SK-N-SH (cell line): ENCODE measurements around the gene PEF1. TPM values are rescaled to one million over a fixed set of nuclear protein-coding genes. Genes with fewer than 3 reads are reported as not detected.

Source experiments
- CTCF ChIA-PET: fragments of 300-600, 350-600 bp; formaldehyde crosslinking; extraction: SDS; loops from one replicate; lab custom pipeline; 2021; lab: Yijun Ruan, JAX
- POLR2A ChIA-PET: fragments of 350-600 bp; sonication (Branson Sonifier 250); formaldehyde crosslinking; extraction: SDS; loops from one replicate; lab custom pipeline; 2020; ENCODE audit warnings: antibody characterized with exemption, inconsistent platforms; lab: Yijun Ruan, JAX
- DNase-seq: peaks from one replicate; pipeline ENCODE4 v3.0.0; 2012
- H2AFZ ChIP-seq: fragments of 200-600 bp; sonication (generic); 2 replicates; pipeline ENCODE4 v1.8.1; 2016; ENCODE audit warnings: antibody characterized with exemption, mild to moderate bottlenecking, low read depth
- H3F3A ChIP-seq: fragments of 200-600 bp; sonication (generic); replicated peaks from 2 replicates; pipeline ENCODE3; 2016; ENCODE audit warnings: antibody characterized with exemption, mild to moderate bottlenecking; ENCODE audit not compliant: insufficient read depth
- H3K27ac ChIP-seq, 2 experiments: fragments of 200-500 bp in 1 of 2; fragments of 200-600 bp in 1 of 2; sonication (Bioruptor generic) in 1 of 2; sonication (generic), shearing (Covaris generic) in 1 of 2; 2 replicates each; pipeline versions ENCODE4 v1.5.1 to v1.6.1; 2014 to 2016; ENCODE audit warnings: low read depth in 2 of 2, inconsistent platforms in 1 of 2, low read length in 1 of 2, mild to moderate bottlenecking in 1 of 2, mixed read lengths in 1 of 2
- H3K27me3 ChIP-seq: fragments of 200-600 bp; sonication (generic), shearing (Covaris generic); 2 replicates; pipeline ENCODE4 v1.6.1; 2016; ENCODE audit warnings: mixed run types; ENCODE audit not compliant: insufficient read depth
- H3K36me3 ChIP-seq, 2 experiments: fragments of 200-500 bp in 1 of 2; fragments of 200-600 bp in 1 of 2; sonication (Bioruptor generic) in 1 of 2; sonication (generic) in 1 of 2; replicated peaks in 1 of 2; 2 replicates each; pipeline versions ENCODE3 to v1.5.1; 2014 to 2016; ENCODE audit warnings: low read length in 1 of 2, mild to moderate bottlenecking in 1 of 2; ENCODE audit not compliant: insufficient read depth in 2 of 2, control insufficient read depth in 1 of 2
- H3K4me1 ChIP-seq, 2 experiments: fragments of 200-500 bp in 1 of 2; fragments of 200-600 bp in 1 of 2; sonication (Bioruptor generic) in 1 of 2; sonication (generic), shearing (Covaris generic) in 1 of 2; 2 replicates each; pipeline versions ENCODE4 v1.5.1 to v1.6.1; 2014 to 2016; ENCODE audit warnings: low read depth in 1 of 2, low read length in 1 of 2, mixed run types in 1 of 2; ENCODE audit not compliant: insufficient read depth in 2 of 2, control insufficient read depth in 1 of 2
- H3K4me2 ChIP-seq: fragments of 200-600 bp; sonication (generic), shearing (Covaris generic); 2 replicates; pipeline ENCODE4 v1.6.1; 2017; ENCODE audit warnings: mixed run types
- H3K4me3 ChIP-seq, 2 experiments: fragments of 200-500 bp in 1 of 2; fragments of 200-600 bp in 1 of 2; sonication (Bioruptor generic) in 1 of 2; sonication (generic), shearing (Covaris generic) in 1 of 2; 2 replicates each; pipeline versions ENCODE4 v1.5.1 to v1.8.1; 2014 to 2016; ENCODE audit warnings: low read depth in 2 of 2, inconsistent platforms in 1 of 2, low read length in 1 of 2, mild to moderate bottlenecking in 1 of 2, mixed read lengths in 1 of 2, moderate library complexity in 1 of 2
- H3K79me2 ChIP-seq: fragments of 200-600 bp; sonication (generic); 2 replicates; pipeline ENCODE4 v1.8.1; 2017; ENCODE audit warnings: mild to moderate bottlenecking; ENCODE audit not compliant: insufficient read depth
- H3K9ac ChIP-seq: fragments of 200-600 bp; sonication (generic); 2 replicates; pipeline ENCODE4 v1.6.1; 2017; ENCODE audit warnings: mixed run types
- H3K9me2 ChIP-seq: fragments of 200-600 bp; sonication (generic); 2 replicates; pipeline ENCODE4 v1.6.1; 2017; ENCODE audit warnings: mixed run types
- H3K9me3 ChIP-seq: fragments of 200-600 bp; sonication (generic); 2 replicates; pipeline ENCODE4 v1.6.1; 2017; ENCODE audit warnings: mixed run types, mild to moderate bottlenecking, moderate library complexity
- H4K20me1 ChIP-seq: fragments of 200-600 bp; sonication (generic); 2 replicates; pipeline ENCODE4 v1.6.1; 2017; ENCODE audit warnings: mild to moderate bottlenecking, mixed run types; ENCODE audit not compliant: insufficient read depth
- EP300 ChIP-seq, 2 experiments: IDR thresholded peaks; 2 replicates each; pipeline versions ENCODE4 v1.4.0 to v1.6.1; 2012; ENCODE audit warnings: borderline replicate concordance in 1 of 2, low read depth in 1 of 2, low read length in 1 of 2
- EZH2phosphoT487 ChIP-seq: fragments of 200-600 bp; sonication (generic); IDR thresholded peaks from 2 replicates; pipeline ENCODE4 v1.6.1; 2017; ENCODE audit warnings: low read depth, mixed run types, mild to moderate bottlenecking, antibody characterized with exemption, moderate library complexity, borderline replicate concordance
- FOSL2 ChIP-seq: IDR thresholded peaks from 2 replicates; pipeline ENCODE4 v1.4.0; 2012; ENCODE audit warnings: low read depth, mild to moderate bottlenecking, moderate library complexity, borderline replicate concordance
- GABPA ChIP-seq: IDR thresholded peaks from 2 replicates; pipeline ENCODE4 v1.4.0; 2012; ENCODE audit warnings: low read depth, mild to moderate bottlenecking
- GATA2 ChIP-seq: sonication (generic); formaldehyde crosslinking; IDR thresholded peaks from 2 replicates; pipeline ENCODE4 v1.5.0; 2020; ENCODE audit warnings: mild to moderate bottlenecking, missing genetic modification reagents
- JUND ChIP-seq: IDR thresholded peaks from 2 replicates; pipeline ENCODE4 v1.4.0; 2012
- NRF1 ChIP-seq: IDR thresholded peaks from 2 replicates; pipeline ENCODE4 v1.6.1; 2012; ENCODE audit warnings: low read depth, mild to moderate bottlenecking, low read length
- POLR2AphosphoS5 ChIP-seq: IDR thresholded peaks from 2 replicates; pipeline ENCODE4 v1.6.1; 2012; ENCODE audit warnings: low read depth, low read length
- RXRA ChIP-seq: IDR thresholded peaks from 2 replicates; pipeline ENCODE4 v1.4.0; 2012; ENCODE audit warnings: low read depth, mild to moderate bottlenecking, borderline replicate concordance
- YY1 ChIP-seq: IDR thresholded peaks from 2 replicates; pipeline ENCODE4 v1.4.0; 2012; ENCODE audit warnings: low read depth, mild to moderate bottlenecking
- WGBS: methylation state at CpG from one replicate; pipeline ENCODE4 v1.1.6; 2017; ENCODE audit warnings: low lambda C conversion rate; 5-methylcytosine and 5-hydroxymethylcytosine counted together
- polyA plus RNA-seq, 3 experiments: library from polyadenylated mRNA; depleted of rRNA; stranded (reverse); fragments of >200 nt; gene quantifications; 2 replicates each; pipeline ENCODE4 v1.2.3, GENCODE V29; 2012
- TF ChIP-seq, protein P1 (sequence below): fragments of 200-600 bp; sonication (generic); IDR thresholded peaks from 2 replicates; pipeline ENCODE4 v1.6.1; 2017; ENCODE audit warnings: antibody characterized with exemption, mild to moderate bottlenecking, moderate library complexity
- TF ChIP-seq, protein P2 (sequence below): IDR thresholded peaks from 2 replicates; pipeline ENCODE4 v1.6.1; 2012; ENCODE audit warnings: mild to moderate bottlenecking, low read depth, low read length, moderate library complexity
- TF ChIP-seq, protein P3 (sequence below): fragments of 150-350 bp; IDR thresholded peaks from 2 replicates; pipeline ENCODE4 v1.6.1; 2017; ENCODE audit warnings: antibody characterized with exemption, low read length, low read depth, borderline replicate concordance

The PEF1 gene
- polyA plus RNA-seq, 1 of the 3 experiments (the other 2 are of a cell fraction) = 51.9 TPM

DNA sequence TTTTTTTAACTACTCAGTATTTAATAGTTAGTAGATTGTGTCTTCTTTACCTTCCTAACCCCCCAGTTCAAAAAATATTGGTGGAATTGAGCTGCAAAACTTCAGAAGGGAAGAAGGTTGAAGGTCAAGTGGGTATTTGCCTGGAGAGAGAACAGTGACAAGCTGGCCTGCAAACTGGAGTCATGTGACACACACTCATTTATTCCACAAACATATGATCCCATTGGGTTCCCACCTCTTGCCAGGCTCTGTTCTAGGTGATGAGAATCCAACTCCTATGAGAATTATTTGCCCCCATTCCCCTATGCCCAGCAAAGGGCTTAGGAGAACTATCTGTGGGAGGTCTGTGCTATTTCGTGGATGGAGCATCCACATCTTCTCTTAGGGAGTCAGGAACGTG lies 3.5 kb upstream of the PEF1 start:
- H3F3A ChIP-seq = peaks cover 6% of the 10 kb centered on the region
- no peak for TF ChIP-seq GATA2 (CRISPR knock-in tag)
- TF ChIP-seq YY1 = no peak
- TF ChIP-seq, protein P1, sequence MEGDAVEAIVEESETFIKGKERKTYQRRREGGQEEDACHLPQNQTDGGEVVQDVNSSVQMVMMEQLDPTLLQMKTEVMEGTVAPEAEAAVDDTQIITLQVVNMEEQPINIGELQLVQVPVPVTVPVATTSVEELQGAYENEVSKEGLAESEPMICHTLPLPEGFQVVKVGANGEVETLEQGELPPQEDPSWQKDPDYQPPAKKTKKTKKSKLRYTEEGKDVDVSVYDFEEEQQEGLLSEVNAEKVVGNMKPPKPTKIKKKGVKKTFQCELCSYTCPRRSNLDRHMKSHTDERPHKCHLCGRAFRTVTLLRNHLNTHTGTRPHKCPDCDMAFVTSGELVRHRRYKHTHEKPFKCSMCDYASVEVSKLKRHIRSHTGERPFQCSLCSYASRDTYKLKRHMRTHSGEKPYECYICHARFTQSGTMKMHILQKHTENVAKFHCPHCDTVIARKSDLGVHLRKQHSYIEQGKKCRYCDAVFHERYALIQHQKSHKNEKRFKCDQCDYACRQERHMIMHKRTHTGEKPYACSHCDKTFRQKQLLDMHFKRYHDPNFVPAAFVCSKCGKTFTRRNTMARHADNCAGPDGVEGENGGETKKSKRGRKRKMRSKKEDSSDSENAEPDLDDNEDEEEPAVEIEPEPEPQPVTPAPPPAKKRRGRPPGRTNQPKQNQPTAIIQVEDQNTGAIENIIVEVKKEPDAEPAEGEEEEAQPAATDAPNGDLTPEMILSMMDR = no peak
- TF ChIP-seq, protein P2, sequence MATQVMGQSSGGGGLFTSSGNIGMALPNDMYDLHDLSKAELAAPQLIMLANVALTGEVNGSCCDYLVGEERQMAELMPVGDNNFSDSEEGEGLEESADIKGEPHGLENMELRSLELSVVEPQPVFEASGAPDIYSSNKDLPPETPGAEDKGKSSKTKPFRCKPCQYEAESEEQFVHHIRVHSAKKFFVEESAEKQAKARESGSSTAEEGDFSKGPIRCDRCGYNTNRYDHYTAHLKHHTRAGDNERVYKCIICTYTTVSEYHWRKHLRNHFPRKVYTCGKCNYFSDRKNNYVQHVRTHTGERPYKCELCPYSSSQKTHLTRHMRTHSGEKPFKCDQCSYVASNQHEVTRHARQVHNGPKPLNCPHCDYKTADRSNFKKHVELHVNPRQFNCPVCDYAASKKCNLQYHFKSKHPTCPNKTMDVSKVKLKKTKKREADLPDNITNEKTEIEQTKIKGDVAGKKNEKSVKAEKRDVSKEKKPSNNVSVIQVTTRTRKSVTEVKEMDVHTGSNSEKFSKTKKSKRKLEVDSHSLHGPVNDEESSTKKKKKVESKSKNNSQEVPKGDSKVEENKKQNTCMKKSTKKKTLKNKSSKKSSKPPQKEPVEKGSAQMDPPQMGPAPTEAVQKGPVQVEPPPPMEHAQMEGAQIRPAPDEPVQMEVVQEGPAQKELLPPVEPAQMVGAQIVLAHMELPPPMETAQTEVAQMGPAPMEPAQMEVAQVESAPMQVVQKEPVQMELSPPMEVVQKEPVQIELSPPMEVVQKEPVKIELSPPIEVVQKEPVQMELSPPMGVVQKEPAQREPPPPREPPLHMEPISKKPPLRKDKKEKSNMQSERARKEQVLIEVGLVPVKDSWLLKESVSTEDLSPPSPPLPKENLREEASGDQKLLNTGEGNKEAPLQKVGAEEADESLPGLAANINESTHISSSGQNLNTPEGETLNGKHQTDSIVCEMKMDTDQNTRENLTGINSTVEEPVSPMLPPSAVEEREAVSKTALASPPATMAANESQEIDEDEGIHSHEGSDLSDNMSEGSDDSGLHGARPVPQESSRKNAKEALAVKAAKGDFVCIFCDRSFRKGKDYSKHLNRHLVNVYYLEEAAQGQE = no peak
- TF ChIP-seq GABPA = no peak
- no peak for TF ChIP-seq POLR2AphosphoS5
- TF ChIP-seq RXRA = no peak
- no peak for TF ChIP-seq JUND
- TF ChIP-seq NRF1 = no peak
- no peak for TF ChIP-seq EP300 (IDR thresholded peaks at IDR 0.05; ENCODE audit: borderline replicate concordance in 1 of 2, low read depth in 1 of 2, low read length in 1 of 2)
- TF ChIP-seq, protein P3, sequence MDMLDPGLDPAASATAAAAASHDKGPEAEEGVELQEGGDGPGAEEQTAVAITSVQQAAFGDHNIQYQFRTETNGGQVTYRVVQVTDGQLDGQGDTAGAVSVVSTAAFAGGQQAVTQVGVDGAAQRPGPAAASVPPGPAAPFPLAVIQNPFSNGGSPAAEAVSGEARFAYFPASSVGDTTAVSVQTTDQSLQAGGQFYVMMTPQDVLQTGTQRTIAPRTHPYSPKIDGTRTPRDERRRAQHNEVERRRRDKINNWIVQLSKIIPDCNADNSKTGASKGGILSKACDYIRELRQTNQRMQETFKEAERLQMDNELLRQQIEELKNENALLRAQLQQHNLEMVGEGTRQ = no peak
- TF ChIP-seq FOSL2 = no peak
- no peak for TF ChIP-seq EZH2phosphoT487
- TF ChIP-seq, all 33 proteins: peak for 0
- CTCF ChIA-PET = interaction anchor here (0.7 to 1.8 kb wide), 5 partner anchors 15 to 141 kb away, joined by 3 to 5 read pairs (median 4); no protein-coding TSS in a partner anchor
- H3K27me3 ChIP-seq = no peaks in the 10 kb centered on the region
- no peak overlapping the region for H3K27ac ChIP-seq
- peaks cover 6 to 26% of the 10 kb centered on the region in 2 experiments; a peak in 3 of 4 replicates for H3K4me1 ChIP-seq
- H3K79me2 ChIP-seq = peaks cover 21% of the 10 kb centered on the region
- no peak for DNase-seq
- POLR2A ChIA-PET = no interaction called here
- H2AFZ ChIP-seq = no peak overlapping the region
- 50% methylated on average over 2 of the region's 2 CpGs for WGBS
- H3K4me3 ChIP-seq = no peak overlapping the region
- H4K20me1 ChIP-seq = no peaks in the 10 kb centered on the region
- H3K9me2 ChIP-seq = no peaks in the 10 kb centered on the region
- H3K36me3 ChIP-seq = no peaks in the 10 kb centered on the region
- no peak overlapping the region for H3K9ac ChIP-seq
- H3K4me2 ChIP-seq = no peak overlapping the region
- no peaks in the 10 kb centered on the region for H3K9me3 ChIP-seq
